HG02884 (cell line): Measurements from ENCODE around the gene SLC4A3.

ENCODE experiments used
- ATAC-seq: cut with Tn5 transposase; IDR thresholded peaks from one replicate; pipeline ENCODE4 v1.9.1; 2021; ENCODE audit warnings: mild to moderate bottlenecking, moderate library complexity; ENCODE audit not compliant: unreplicated experiment

SLC4A3 gene

DNA sequence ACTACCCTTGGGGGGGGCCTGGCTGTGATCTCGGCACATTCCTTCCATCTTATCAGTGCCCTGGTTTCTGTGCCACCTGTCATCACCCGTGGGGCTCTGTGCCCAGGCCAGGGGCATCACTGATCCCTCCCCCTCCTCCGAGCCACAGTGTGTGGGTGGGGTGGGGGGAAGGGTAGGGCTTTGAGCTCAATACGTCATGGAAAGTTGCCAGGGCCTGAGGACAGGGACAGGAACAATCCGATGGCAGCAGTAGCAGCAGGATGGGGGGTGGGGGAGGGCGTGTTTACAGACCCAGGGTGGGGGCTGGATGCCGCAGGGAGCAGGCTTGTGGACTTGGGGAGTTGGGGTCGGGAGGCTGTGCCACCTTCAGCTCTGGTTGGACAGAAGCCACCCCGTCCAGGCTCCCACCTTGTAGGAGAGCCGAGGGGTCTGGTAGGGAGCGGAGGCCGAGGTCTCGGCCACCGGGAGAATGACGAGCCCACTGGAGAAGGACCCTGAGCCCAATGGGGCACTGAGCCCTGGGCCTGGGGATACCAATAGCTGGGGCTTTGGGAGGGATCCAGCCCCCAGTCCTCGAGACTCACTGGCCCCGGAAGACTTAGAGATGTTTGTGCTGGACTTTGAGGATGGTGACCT is 3.5 kb downstream of the SLC4A3 start:
- ATAC-seq: no peak

DNA sequence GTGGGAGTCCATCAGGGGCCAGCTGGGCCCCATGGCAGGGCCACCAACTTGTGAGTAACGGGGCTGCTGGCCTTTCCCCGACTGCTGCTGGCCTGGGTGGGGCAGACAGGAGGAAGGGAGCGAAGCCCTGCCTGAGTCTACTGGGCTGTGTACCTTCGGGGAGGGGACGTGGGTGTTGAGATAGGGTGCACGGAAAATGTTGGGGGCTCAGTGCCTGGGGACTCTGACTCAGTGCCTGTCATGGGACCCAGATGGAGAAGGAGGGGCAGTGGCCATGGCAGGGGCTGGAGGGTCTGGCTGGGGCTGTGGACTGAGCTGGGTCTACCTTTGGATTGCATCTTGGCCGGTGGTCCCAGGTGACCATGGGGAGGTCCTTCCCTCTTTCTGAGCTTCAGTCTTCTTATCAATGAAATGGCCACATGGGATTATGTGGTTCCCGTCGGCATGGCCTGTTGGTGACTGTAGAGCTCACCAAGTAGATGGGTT is 4.0 kb downstream of the SLC4A3 start:
- ATAC-seq: no peak

DNA sequence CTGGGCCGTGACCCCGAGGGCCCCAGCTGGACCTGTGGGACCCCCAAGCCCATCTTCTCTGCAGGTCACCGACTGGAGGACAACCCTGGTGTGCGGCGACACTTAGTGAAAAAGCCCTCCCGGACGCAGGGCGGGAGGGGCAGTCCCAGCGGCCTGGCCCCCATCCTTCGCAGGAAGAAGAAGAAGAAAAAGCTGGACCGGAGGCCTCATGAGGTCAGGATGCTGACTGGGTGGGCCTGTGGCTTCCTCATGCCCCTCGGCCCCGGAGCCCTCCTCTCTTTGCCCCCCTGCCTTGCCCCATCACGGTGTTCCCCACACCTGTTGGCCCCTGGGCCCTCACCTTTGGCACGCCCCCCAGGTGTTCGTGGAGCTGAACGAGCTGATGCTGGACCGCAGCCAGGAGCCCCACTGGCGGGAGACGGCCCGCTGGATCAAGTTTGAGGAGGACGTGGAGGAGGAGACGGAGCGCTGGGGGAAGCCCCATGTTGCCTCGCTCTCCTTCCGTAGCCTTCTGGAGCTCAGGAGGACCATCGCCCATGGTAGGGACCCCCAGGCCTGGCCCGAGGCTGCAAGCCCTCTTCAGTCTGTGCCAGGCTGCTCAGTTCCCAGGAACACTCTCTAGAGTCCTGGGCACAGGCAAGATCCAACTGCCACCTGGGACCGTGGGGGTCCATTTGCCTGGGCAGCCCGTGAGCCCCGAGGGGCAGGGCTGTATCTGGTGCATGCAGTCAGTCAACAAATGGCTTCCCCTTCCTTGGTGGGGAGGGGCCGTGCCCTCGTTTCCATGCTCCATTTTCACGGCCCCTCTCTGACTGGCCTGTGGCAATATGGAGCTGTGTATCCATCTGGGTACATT is 4.7 kb downstream of the SLC4A3 start:
- ATAC-seq: no peak

DNA sequence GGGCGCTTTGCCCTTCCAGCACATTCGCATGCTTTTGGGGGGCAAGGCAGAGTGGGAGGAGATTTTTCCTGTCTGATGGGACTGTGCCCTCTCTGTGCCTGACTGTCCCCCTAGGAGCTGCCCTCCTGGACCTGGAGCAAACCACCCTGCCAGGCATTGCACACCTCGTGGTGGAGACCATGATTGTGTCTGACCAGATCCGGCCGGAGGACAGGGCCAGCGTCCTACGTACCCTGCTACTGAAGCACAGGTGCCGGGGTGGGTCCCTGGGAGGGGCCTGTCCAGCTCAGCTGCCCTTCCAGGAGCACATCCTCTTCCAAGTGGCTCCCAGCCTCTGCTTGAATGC is 5.3 kb downstream of the SLC4A3 start:
- no peak for ATAC-seq

DNA sequence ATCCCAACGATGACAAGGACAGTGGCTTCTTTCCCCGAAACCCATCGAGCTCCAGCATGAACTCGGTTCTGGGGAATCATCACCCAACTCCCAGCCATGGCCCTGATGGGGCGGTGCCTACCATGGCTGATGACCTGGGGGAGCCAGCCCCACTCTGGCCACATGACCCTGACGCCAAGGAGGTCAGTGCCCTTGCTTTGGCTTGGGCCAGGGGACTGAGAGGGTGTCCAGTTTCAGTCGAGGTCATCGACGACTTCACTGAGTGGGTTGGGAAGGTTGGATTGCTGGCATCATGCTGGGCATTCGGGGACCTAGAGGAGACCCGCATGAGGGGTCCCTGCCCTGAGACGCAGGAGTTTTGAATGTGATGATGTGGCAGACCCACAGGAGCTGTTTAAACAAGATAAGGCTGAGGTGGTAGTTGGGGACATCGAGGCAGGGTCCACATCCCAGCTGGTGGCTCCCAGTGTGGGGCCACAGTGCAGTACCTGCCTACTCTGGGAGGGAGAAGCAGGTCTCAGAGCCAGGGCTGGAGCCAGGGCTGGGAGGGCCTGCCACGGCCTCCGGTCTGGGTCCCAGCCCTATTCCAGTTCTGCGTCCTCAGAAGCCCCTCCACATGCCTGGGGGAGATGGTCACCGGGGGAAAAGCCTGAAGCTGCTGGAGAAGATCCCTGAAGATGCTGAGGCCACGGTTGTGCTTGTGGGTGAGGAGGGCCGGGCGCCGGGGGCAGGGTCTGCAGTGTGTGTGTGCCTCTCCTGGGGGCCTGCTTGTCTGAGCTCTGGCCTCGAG is 6.0 kb downstream of the SLC4A3 start:
- ATAC-seq: no peak

DNA sequence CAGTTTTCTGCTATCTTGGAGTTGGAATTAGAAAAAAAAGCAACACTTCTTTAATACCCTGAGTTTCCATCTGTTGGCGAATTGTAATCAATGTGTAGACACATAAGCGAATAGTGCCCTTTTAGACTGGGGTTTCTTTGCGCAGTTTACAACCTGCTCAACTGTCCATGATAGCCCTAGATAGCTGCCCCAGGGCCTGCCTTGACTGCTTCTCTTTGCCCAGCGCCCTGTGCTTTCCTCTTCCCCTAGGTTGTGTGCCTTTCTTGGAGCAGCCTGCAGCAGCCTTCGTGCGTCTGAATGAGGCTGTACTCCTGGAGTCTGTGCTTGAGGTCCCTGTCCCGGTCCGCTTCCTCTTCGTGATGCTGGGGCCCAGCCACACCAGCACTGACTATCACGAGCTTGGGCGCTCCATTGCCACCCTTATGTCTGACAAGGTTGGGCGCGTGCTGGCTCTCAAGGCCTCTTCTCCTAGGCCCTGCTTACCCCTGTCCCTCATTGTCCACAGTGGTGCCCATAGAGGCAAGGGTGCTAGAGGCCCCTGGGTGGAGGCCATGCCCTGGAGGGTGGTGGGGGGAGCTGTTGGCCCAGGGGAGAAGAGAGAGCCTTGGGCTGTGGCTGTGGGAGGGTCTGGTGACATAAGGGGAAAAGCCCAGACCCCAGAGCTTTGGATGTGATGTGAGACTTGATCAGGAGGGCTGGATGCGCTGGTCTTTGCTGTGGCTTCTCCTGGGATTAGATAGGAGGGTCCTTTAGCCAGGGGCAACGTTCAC is 6.9 kb downstream of the SLC4A3 start:
- ATAC-seq: no peak

DNA sequence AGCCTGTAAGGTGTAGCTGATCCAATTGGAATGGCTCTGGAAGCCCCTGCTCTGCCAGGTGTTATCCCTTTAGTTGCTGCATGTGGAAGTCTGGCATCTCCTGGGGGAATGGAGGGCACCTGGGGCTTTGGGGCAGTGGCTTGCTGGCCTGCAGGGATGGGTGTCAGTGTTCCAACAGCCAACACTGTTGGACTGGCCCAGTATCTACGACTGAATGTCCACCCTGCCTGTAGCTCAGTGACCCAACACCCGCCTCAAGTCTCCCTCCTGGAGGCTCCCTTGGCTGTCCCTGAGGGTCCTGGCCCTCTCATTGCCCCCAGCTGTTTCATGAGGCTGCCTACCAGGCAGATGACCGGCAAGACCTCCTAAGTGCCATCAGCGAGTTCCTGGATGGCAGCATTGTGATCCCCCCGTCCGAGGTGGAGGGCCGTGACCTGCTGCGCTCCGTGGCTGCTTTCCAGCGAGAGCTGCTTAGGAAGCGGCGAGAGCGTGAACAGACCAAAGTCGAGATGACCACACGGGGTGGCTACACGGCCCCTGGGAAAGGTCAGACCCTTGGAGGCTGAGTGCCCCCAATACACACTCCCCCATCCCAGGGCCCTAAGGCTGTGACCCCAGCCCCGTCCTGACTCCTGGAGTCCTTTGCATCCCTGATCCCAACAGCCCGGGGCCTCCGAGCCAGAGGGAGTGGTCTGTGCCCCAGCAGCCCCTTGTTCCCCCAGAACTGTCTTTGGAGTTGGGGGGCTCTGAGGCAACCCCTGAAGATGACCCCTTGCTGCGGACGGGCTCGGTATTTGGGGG is 7.7 kb downstream of the SLC4A3 start:
- no peak for ATAC-seq

DNA sequence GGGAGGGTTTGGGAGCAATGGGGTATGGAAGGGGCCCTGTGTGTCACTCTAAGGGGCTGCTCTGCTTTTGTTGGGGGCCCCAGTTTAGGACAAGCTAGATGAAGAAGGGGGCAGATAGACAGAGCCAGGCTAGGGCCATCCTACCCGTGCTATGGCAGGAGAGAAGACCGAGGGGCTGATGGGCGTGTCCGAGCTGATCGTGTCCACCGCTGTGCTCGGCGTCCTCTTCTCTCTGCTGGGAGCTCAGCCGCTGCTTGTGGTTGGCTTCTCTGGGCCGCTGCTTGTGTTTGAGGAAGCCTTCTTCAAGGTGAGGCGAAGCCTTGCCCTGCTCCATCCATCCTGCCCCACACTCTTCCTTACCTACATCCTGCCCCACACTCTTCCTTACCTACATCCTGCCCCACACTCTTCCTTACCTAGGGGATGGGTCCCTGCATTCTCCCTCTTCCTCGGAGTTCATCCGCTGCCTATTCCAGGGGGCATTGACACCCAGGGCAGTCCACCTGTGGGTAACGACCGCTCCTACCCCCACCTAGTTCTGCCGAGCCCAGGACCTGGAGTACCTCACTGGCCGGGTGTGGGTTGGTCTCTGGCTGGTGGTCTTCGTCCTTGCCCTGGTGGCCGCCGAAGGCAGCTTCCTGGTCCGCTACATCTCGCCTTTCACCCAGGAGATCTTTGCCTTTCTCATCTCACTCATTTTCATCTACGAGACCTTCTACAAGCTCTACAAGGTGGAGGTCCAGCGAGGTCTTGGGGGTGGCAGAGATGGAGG is 8.9 kb downstream of the SLC4A3 start:
- no peak for ATAC-seq

DNA sequence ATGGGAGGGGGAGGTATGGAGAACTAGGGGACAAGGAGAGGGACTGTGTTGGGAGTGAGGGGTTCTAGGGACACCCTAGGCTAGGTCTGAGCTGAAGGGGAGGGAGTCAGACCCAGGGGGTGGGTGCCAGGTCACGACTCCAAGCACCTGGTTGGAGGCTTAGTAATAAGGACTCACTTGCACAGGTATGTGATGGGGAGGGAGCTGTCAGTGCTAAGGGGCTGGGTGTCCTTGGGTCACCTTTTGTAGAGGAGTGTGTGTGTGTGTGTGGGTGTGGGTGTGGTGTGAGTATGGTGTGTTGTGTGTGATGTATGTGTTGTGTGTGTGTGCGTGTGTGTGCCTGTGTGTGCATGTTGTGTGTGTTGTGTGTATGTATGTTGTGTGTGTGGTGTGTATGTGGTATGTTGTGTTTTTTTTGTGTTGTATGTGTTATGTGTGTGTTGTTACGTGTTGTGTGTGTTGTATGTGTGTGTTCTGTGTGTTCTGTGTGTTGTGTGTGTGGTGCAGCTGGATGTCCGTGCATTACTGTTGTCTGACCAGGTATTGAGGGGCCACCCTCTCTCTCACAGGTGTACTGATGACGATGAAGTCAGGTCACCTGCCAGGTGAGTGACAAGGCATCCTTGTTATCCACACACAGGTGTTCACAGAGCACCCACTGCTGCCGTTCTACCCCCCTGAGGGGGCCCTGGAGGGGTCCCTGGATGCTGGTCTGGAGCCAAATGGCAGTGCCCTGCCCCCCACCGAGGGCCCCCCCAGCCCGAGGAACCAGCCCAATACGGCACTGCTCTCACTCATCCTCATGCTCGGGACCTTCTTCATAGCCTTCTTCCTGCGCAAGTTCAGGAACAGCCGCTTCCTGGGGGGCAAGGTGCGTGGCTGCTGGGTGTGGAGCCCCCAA is 9.8 kb downstream of the SLC4A3 start:
- ATAC-seq: no peak

DNA sequence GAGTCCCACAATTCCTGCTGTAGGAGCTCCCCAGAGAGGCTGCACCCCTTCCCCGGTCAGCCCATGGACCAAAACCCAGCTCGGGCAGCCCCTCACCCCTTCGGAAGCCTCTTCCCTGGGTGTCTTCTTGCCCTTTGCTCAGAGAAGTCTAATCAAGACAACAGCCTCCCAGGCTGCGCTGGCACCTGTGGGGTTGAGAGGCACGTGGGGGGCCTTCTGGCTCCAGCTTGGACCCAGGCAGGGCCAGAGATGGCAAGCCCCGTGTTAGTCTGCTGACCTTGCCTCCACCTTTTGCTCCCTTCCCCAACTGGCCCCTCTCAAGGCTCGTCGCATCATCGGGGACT is 10.4 kb downstream of the SLC4A3 start:
- no peak for ATAC-seq

DNA sequence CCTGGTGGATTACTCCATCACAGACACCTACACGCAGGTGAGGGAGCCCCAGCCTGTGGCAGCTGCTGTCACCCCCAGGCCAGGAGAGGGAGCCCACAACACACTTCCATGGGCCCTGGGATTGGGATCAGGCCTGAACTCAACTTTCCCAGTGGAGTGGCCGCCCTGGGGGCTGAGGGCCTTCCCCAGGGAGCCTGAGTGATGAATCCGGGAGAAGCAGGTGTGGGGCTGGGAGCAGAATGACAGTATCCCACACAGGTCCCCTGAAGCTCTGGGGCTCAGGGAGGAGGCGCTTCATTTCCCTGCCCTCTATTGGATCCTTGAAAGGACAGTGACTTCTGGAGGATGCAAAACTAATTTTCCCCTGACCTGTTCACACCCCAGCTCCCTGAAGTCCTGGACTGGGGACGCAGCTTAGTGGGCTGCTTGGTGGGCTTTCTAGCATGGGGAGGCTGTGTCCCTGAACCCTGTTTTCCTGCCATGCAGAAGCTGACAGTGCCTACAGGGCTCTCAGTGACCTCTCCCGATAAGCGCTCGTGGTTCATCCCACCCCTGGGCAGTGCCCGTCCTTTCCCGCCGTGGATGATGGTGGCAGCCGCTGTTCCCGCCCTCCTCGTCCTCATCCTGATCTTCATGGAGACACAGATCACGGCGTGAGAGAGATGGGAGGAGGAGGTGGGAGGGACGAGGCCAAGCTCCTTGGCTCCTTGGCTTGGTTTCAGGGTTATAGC is 11.0 kb downstream of the SLC4A3 start:
- ATAC-seq: no peak

DNA sequence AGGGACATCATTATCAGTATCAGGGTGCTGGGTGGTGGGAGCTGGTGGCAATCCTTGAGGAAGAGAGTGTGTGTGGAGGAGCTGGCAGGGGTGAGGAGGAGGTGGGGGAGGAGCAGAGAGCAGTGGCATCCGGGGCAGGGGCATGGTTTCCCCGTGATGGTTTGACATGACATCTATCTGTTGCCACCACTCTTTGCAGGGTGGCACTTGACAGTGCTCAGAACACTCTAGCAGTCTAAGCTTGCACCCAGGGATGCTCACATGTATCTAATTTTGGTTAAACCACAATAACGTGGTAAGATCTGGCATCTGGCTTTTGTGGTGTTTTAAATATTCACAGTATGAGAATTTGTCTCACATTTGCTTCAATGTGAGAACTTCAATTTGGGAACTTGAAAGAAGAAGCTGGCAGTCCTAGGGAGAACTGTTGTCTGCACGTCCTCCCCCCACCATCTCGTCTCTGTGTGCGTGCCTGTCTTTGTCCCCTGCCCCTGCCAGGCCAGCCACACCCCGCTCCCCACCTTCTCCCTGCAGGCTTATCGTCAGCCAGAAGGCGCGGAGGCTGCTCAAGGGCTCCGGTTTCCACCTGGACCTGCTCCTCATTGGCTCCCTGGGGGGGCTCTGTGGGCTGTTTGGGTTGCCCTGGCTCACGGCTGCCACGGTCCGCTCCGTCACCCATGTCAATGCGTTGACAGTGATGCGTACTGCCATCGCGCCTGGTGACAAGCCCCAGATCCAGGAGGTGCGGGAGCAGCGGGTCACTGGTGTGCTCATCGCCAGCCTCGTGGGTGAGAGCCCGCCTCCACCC is 11.7 kb downstream of the SLC4A3 start:
- ATAC-seq: no peak

DNA sequence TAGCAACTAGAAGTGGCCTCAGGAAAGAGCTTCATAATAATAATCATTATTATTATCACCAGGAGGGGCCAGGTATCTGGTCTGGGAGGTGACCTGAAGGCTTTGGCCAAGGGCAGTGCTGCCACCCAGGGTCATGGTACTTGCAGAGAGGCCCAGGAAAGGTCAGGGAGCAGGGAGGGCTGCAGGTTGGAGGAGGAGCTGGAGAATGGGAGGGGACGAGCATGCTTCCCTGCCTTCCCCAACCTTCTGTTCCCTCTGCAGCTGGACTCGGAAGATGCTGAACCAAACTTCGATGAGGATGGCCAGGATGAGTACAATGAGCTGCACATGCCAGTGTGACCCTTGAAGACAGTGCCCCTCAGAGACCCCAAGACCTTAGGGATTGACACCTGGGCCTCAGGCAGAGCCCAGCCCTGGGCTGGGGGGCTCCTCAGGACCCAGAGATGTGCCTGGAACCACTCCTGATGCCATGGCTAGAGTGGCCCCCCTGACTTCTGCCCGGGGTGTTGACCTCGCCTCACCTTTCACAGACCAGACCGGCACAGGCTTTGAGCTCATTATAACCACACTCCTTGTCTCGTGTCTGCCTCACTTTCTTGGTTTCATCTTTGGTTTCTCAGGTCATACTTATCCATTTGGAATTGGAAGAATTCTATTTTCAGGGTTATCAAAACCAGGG is 14.1 kb downstream of the SLC4A3 start:
- ATAC-seq: no peak

DNA sequence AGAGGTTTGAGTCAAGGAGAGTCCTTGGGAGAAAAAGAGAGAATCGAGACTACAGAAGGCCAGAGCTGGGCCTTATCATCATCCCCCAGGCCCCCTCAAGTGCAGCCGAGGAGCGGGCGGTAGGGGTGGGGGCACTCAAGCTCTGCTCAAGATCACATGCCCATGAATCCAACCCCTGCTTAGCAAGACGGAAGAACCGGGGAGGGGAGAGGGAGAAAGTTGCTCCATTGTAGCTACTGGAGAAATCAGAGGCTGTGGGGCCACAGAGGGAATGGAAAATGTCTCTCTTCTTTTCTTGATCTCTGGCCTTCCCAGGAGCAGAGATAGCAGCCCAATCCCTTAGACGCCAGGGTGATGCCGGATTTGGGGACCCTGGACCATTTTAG is 14.6 kb downstream of the SLC4A3 start:
- no peak for ATAC-seq

DNA sequence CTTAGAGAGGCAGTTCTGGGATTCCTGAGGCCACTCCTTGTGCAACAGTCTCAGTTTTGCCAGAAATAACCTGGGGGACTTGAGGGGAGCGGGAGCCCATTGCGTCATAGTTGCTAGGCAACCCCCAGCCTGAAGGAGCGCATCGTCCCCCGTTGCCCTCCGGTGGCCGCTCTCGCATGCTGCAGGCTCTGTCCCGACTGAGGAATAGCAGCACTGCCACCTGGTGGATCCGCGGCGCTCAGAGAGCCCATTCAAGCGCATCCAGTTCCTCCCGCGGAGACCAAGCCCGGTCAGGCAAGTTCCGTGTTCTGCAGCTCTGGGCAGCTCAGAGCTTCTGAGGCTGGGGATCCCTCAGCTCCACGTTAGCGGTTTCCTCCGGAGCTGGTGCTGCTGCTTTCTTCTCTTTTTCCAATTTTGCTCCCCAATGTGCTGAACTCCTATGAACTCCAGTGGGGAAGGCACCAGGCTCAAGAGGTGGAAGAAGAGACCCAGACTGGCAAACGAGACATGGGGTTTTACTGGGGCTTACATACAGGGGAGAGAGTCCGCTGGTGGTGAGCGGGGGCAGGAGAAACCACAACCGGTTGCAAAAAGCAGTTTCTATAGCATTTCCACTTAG is 15.1 kb downstream of the SLC4A3 start:
- peak; percentile 99 for ATAC-seq

DNA sequence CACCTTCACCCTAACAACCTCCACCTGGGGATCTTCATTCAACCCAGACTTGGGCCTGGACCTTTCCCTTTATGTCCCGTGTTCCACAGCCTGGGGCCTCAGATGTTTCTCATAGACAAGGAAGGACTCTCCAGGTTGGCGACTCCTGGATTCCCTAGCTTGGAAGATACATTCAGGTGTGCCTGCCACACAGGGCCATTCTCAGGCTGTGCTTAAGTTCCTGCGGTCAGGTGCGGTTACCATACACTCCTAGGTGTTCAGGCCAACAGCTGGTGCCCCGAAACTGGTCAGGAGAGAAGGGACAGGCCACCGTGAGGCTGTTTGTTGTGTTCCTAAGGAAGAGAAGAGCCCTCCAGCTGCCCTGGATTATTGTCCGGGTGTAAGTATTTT is 15.6 kb downstream of the SLC4A3 start:
- ATAC-seq: no peak
